Keratinocyte (primary cell): ENCODE measurements around the gene NCS1. TPM values are rescaled to one million over a fixed set of nuclear protein-coding genes. Genes with fewer than 3 reads are reported as not detected.
A peak's percentile ranks its signal among the peaks of the same experiment; 100 is the strongest.

Experiments
- DNase-seq: peaks from one replicate; pipeline ENCODE4 v3.0.0-alpha.2; 2011; ENCODE audit warnings: low read depth, missing footprints, low spot score
- FAIRE-seq: peaks from 2 replicates; lab custom pipeline; 2011; peaks lifted over from hg19 to GRCh38; lab: Jason Lieb, UNC
- H2AFZ ChIP-seq: 2 replicates; pipeline ENCODE4 v1.6.0; 2012; ENCODE audit warnings: low read length, control low read depth, inconsistent platforms; ENCODE audit not compliant: control insufficient read depth
- H3K27ac ChIP-seq: 2 replicates; pipeline ENCODE4 v1.5.1; 2011; ENCODE audit warnings: low read length; ENCODE audit not compliant: control insufficient read depth, insufficient read depth
- H3K27me3 ChIP-seq: 3 replicates; pipeline ENCODE4 v1.6.0; 2011; ENCODE audit warnings: low read length; ENCODE audit not compliant: control insufficient read depth, insufficient read depth; ENCODE audit errors: extremely low read depth
- H3K36me3 ChIP-seq, 2 experiments: 2 replicates in 1 of 2; 3 replicates in 1 of 2; pipeline ENCODE4 v1.5.1; 2011; ENCODE audit warnings: low read length in 2 of 2, mild to moderate bottlenecking in 1 of 2; ENCODE audit not compliant: control insufficient read depth in 2 of 2, insufficient read depth in 2 of 2; ENCODE audit errors: extremely low read depth in 1 of 2
- H3K4me1 ChIP-seq: 3 replicates; pipeline ENCODE4 v1.5.1; 2011; ENCODE audit warnings: low read length; ENCODE audit not compliant: control insufficient read depth, insufficient read depth; ENCODE audit errors: extremely low read depth
- H3K4me2 ChIP-seq: 3 replicates; pipeline ENCODE4 v1.6.0; 2011; ENCODE audit warnings: low read depth, low read length; ENCODE audit not compliant: control insufficient read depth, insufficient read depth; ENCODE audit errors: extremely low read depth
- H3K4me3 ChIP-seq, 3 experiments: fragments of 200-600 bp in 1 of 3; sonication (generic) in 1 of 3; 2 replicates in 2 of 3; 3 replicates in 1 of 3; pipeline ENCODE4 v1.5.1; 2011 to 2016; ENCODE audit warnings: low read length in 3 of 3, mild to moderate bottlenecking in 3 of 3, control low read depth in 2 of 3, inconsistent platforms in 1 of 3, low read depth in 1 of 3, mixed read lengths in 1 of 3, mixed run types in 1 of 3, moderate library complexity in 1 of 3; ENCODE audit not compliant: control insufficient read depth in 2 of 3, insufficient read depth in 2 of 3; ENCODE audit errors: extremely low read depth in 1 of 3
- H3K79me2 ChIP-seq: 2 replicates; pipeline ENCODE4 v1.6.0; 2012; ENCODE audit warnings: low read length; ENCODE audit not compliant: control insufficient read depth, insufficient read depth
- H3K9ac ChIP-seq: 3 replicates; pipeline ENCODE4 v1.6.0; 2011; ENCODE audit warnings: low read length; ENCODE audit not compliant: control insufficient read depth, insufficient read depth; ENCODE audit errors: extremely low read depth
- H3K9me1 ChIP-seq: 3 replicates; pipeline ENCODE4 v1.6.0; 2011; ENCODE audit warnings: low read length; ENCODE audit not compliant: control insufficient read depth, insufficient read depth; ENCODE audit errors: extremely low read depth
- H3K9me3 ChIP-seq: 2 replicates; pipeline ENCODE4 v1.5.1; 2012; ENCODE audit warnings: low read depth, low read length; ENCODE audit not compliant: control insufficient read depth
- H4K20me1 ChIP-seq: 3 replicates; pipeline ENCODE4 v1.6.0; 2011; ENCODE audit warnings: low read length; ENCODE audit not compliant: control insufficient read depth, insufficient read depth; ENCODE audit errors: extremely low read depth
- CTCF ChIP-seq, 3 experiments: IDR thresholded peaks in 1 of 3; conservative IDR thresholded peaks in 1 of 3; optimal IDR thresholded peaks in 1 of 3; 2 replicates in 2 of 3; 3 replicates in 1 of 3; pipeline versions ENCODE3 to v1.5.1; 2011; ENCODE audit warnings: low read length in 3 of 3, mild to moderate bottlenecking in 3 of 3, moderate library complexity in 2 of 3, control low read depth in 1 of 3, inconsistent platforms in 1 of 3; ENCODE audit not compliant: insufficient read depth in 2 of 3; ENCODE audit errors: extremely low read depth in 1 of 3
- EZH2 ChIP-seq: IDR thresholded peaks from one replicate; pipeline ENCODE4 v1.6.1; 2012; ENCODE audit warnings: inconsistent platforms, mild to moderate bottlenecking, low read length, moderate library complexity
- dilution Hi-C: fragments of 300-500 bp; cut with MboI; formaldehyde crosslinking; loops from one replicate; pipeline ENCODE4 v1.7.0; 2020; ENCODE audit warnings: low sequenced_read_pairs; ENCODE audit not compliant: extremely low pct_ligation_motif_present
- polyA plus RNA-seq, 5 experiments: library from polyadenylated mRNA; depleted of rRNA in 3 of 5; stranded (reverse) in 3 of 5; stranded (forward) in 1 of 5; unstranded in 1 of 5; fragments of >200 nt; gene quantifications; 1 replicate in 1 of 5; 2 replicates in 3 of 5; 3 replicates in 1 of 5; pipeline versions ENCODE4 v1.2.1 to v1.2.3, GENCODE V29; 2011 to 2012; ENCODE audit warnings: missing spikeins in 2 of 5, low read depth in 1 of 5, low replicate concordance in 1 of 5

NCS1 gene
- polyA plus RNA-seq, 1 donor (not counting 4 experiments of a cell fraction or from before 2014, with no cell fraction given) = 49.1 TPM

- no peak overlapping the region for H3K4me2 ChIP-seq
- no peak for FAIRE-seq
- DNase-seq = no peak
- H2AFZ ChIP-seq = no peak overlapping the region
- H3K4me1 ChIP-seq = peaks cover 30% of the 10 kb centered on the region
- TF ChIP-seq EZH2 = no peak
- TF ChIP-seq CTCF (optimal IDR thresholded peaks at IDR 0.05 in 1 of 3, IDR thresholded peaks at IDR 0.05 in 1 of 3, conservative IDR thresholded peaks at IDR 0.05 in 1 of 3; ENCODE audit: extremely low read depth in 1 of 3, insufficient read depth in 2 of 3, low read length in 3 of 3) = no peak
- H4K20me1 ChIP-seq = peaks cover 29% of the 10 kb centered on the region
- no peak overlapping the region for H3K4me3 ChIP-seq
- no peak overlapping the region for H3K9ac ChIP-seq
- no peaks in the 10 kb centered on the region for H3K9me3 ChIP-seq
- dilution Hi-C loops = no loop called here
- H3K9me1 ChIP-seq = peaks cover 8% of the 10 kb centered on the region
- no peak overlapping the region for H3K27ac ChIP-seq
- peaks cover 76% of the 10 kb centered on the region for H3K79me2 ChIP-seq
- H3K36me3 ChIP-seq = peaks cover 6% of the 10 kb centered on the region in 2 experiments
- H3K27me3 ChIP-seq = no peaks in the 10 kb centered on the region
These were observed 10.2 kb downstream of the NCS1 start for GRCh38 chr9:130182381-130182909.

- Histone ChIP-seq H3K79me2 (peaks cover 77% of the 10 kb centered on the region), H3K4me1 (peaks cover 32% of the 10 kb centered on the region), H3K27me3 (no peaks in the 10 kb centered on the region), H3K27ac (no peak overlapping the region), H3K9me3 (no peaks in the 10 kb centered on the region), H3K4me2 (peak overlapping the region; percentile 50), H3K9ac (peak overlapping the region; percentile 30), H3K4me3 (no peak overlapping the region), H3K9me1 (peaks cover 8% of the 10 kb centered on the region), H3K36me3 (peaks cover 6% of the 10 kb centered on the region in 2 experiments), H2AFZ (no peak overlapping the region), H4K20me1 (peaks cover 33% of the 10 kb centered on the region)
- no peak for DNase-seq
- TF ChIP-seq CTCF (optimal IDR thresholded peaks at IDR 0.05 in 1 of 3, IDR thresholded peaks at IDR 0.05 in 1 of 3, conservative IDR thresholded peaks at IDR 0.05 in 1 of 3; ENCODE audit: extremely low read depth in 1 of 3, insufficient read depth in 2 of 3, low read length in 3 of 3) = no peak
- TF ChIP-seq EZH2 = no peak
- dilution Hi-C loops = no loop called here
- peak; percentile 48 for FAIRE-seq
These were observed 11.0 kb downstream of the NCS1 start for GRCh38 chr9:130183133-130183762.
